HEK293 (cell line): ENCODE measurements around the gene COX7A2L.

ENCODE experiments used
- CTCF ChIA-PET: fragments of 350-600 bp; formaldehyde crosslinking; extraction: SDS; loops from one replicate; lab custom pipeline; 2021; ENCODE audit warnings: antibody characterized with exemption; lab: Yijun Ruan, JAX
- POLR2A ChIA-PET: fragments of 300-600 bp; formaldehyde crosslinking; extraction: SDS; loops from one replicate; lab custom pipeline; 2020; ENCODE audit warnings: antibody characterized with exemption, inconsistent platforms; lab: Yijun Ruan, JAX
- H3K27ac ChIP-seq: fragments of 200-500 bp; sonication (Bioruptor generic); 2 replicates; pipeline ENCODE4 v1.5.1; 2014; ENCODE audit warnings: low read depth, low read length, control low read depth, inconsistent platforms; ENCODE audit errors: extremely low read depth
- H3K36me3 ChIP-seq, 2 experiments: fragments of 200-500 bp in 1 of 2; sonication (Bioruptor generic) in 1 of 2; 1 replicate in 1 of 2; 2 replicates in 1 of 2; pipeline ENCODE4 v1.5.1; 2014 to 2017; ENCODE audit warnings: inconsistent platforms in 2 of 2, low read length in 2 of 2; ENCODE audit not compliant: control insufficient read depth in 2 of 2, insufficient read depth in 1 of 2
- H3K4me1 ChIP-seq: fragments of 200-500 bp; sonication (Bioruptor generic); 2 replicates; pipeline ENCODE4 v1.5.1; 2014; ENCODE audit warnings: mild to moderate bottlenecking, low read length, inconsistent platforms; ENCODE audit not compliant: control insufficient read depth, insufficient read depth
- H3K4me3 ChIP-seq: 2 replicates; pipeline ENCODE4 v1.5.1; 2011; ENCODE audit warnings: low read depth, mild to moderate bottlenecking, control low read depth, low read length, moderate library complexity
- H3K9me3 ChIP-seq: fragments of 200-500 bp; sonication (Bioruptor generic); 2 replicates; pipeline ENCODE4 v1.5.1; 2014; ENCODE audit warnings: low read depth, low read length, inconsistent platforms; ENCODE audit not compliant: control insufficient read depth, insufficient read depth
- ELK4 ChIP-seq: IDR thresholded peaks from 2 replicates; pipeline ENCODE4 v1.6.1; 2011; ENCODE audit warnings: mild to moderate bottlenecking, low read depth, low read length, borderline replicate concordance
- HOXA7 ChIP-seq: sonication (generic); formaldehyde crosslinking; IDR thresholded peaks from 2 replicates; pipeline ENCODE4 v1.8.1; 2022; ENCODE audit warnings: missing genetic modification reagents, borderline replicate concordance
- HOXC10 ChIP-seq: sonication (generic); formaldehyde crosslinking; IDR thresholded peaks from 2 replicates; pipeline ENCODE4 v1.8.1; 2023; ENCODE audit warnings: mild to moderate bottlenecking, missing genetic modification reagents
- MEIS1 ChIP-seq: sonication (generic); formaldehyde crosslinking; IDR thresholded peaks from 2 replicates; pipeline ENCODE4 v1.8.1; 2022; ENCODE audit warnings: missing genetic modification reagents, mild to moderate bottlenecking, borderline replicate concordance
- REPIN1 ChIP-seq: fragments of 450-650 bp; formaldehyde crosslinking; IDR thresholded peaks from 2 replicates; pipeline ENCODE4 v1.5.1; 2017; ENCODE audit warnings: missing biosample characterization, missing genetic modification characterization, low read depth
- SCRT2 ChIP-seq: fragments of 450-650 bp; formaldehyde crosslinking; IDR thresholded peaks from 2 replicates; pipeline ENCODE4 v1.5.1; 2016; ENCODE audit warnings: missing biosample characterization, missing genetic modification characterization
- TRIM28 ChIP-seq: IDR thresholded peaks from 2 replicates; pipeline ENCODE4 v1.6.1; 2011; ENCODE audit warnings: low read length, control low read depth, borderline replicate concordance
- ZBTB10 ChIP-seq: fragments of 450-650 bp; formaldehyde crosslinking; IDR thresholded peaks from 2 replicates; pipeline ENCODE4 v1.5.1; 2016; ENCODE audit warnings: missing biosample characterization, missing genetic modification characterization
- ZBTB17 ChIP-seq: fragments of 450-650 bp; formaldehyde crosslinking; IDR thresholded peaks from 2 replicates; pipeline ENCODE4 v1.5.1; 2016; ENCODE audit warnings: missing biosample characterization, missing genetic modification characterization
- ZFHX2 ChIP-seq: fragments of 450-650 bp; formaldehyde crosslinking; conservative IDR thresholded peaks from 2 replicates; pipeline ENCODE4 v1.5.1; 2016; ENCODE audit warnings: missing biosample characterization, missing genetic modification characterization
- ZNF169 ChIP-seq: fragments of 450-650 bp; formaldehyde crosslinking; IDR thresholded peaks from 2 replicates; pipeline ENCODE4 v1.5.1; 2016; ENCODE audit warnings: missing biosample characterization, missing genetic modification characterization
- ZNF202 ChIP-seq: fragments of 450-650 bp; formaldehyde crosslinking; IDR thresholded peaks from 2 replicates; pipeline ENCODE4 v1.5.1; 2016; ENCODE audit warnings: missing biosample characterization, missing genetic modification characterization, borderline replicate concordance
- ZNF23 ChIP-seq: fragments of 450-650 bp; formaldehyde crosslinking; IDR thresholded peaks from 2 replicates; pipeline ENCODE4 v1.5.1; 2016; ENCODE audit warnings: missing biosample characterization, missing genetic modification characterization, borderline replicate concordance
- ZNF302 ChIP-seq: fragments of 450-650 bp; formaldehyde crosslinking; IDR thresholded peaks from 2 replicates; pipeline ENCODE4 v1.5.1; 2016; ENCODE audit warnings: missing biosample characterization, missing genetic modification characterization, low read depth
- ZNF37A ChIP-seq: fragments of 450-650 bp; IDR thresholded peaks from 2 replicates; pipeline ENCODE4 v1.5.1; 2018; ENCODE audit warnings: missing biosample characterization, missing genetic modification characterization
- ZNF416 ChIP-seq: fragments of 450-650 bp; formaldehyde crosslinking; IDR thresholded peaks from 2 replicates; pipeline ENCODE4 v1.5.1; 2016; ENCODE audit warnings: missing biosample characterization, missing genetic modification characterization
- ZNF426 ChIP-seq: fragments of 450-650 bp; formaldehyde crosslinking; IDR thresholded peaks from 2 replicates; pipeline ENCODE4 v1.5.1; 2017; ENCODE audit warnings: missing biosample characterization, missing genetic modification characterization, mild to moderate bottlenecking, inconsistent platforms, moderate library complexity
- ZNF560 ChIP-seq: fragments of 450-650 bp; formaldehyde crosslinking; IDR thresholded peaks from 2 replicates; pipeline ENCODE4 v1.5.1; 2017; ENCODE audit warnings: missing biosample characterization, missing genetic modification characterization, borderline replicate concordance
- ZNF585B ChIP-seq: fragments of 450-650 bp; formaldehyde crosslinking; IDR thresholded peaks from 2 replicates; pipeline ENCODE4 v1.5.1; 2016; ENCODE audit warnings: missing biosample characterization, missing genetic modification characterization
- ZNF600 ChIP-seq: fragments of 450-650 bp; formaldehyde crosslinking; IDR thresholded peaks from 2 replicates; pipeline ENCODE4 v1.5.1; 2016; ENCODE audit warnings: missing biosample characterization, missing genetic modification characterization
- ZNF654 ChIP-seq: fragments of 450-650 bp; formaldehyde crosslinking; IDR thresholded peaks from 2 replicates; pipeline ENCODE4 v1.5.1; 2016; ENCODE audit warnings: low read depth, missing biosample characterization, missing genetic modification characterization
- ZNF658 ChIP-seq: fragments of 450-650 bp; formaldehyde crosslinking; IDR thresholded peaks from 2 replicates; pipeline ENCODE4; 2016; ENCODE audit warnings: missing biosample characterization, missing genetic modification characterization
- ZNF660 ChIP-seq: fragments of 450-650 bp; IDR thresholded peaks from 2 replicates; pipeline ENCODE4 v1.5.1; 2018; ENCODE audit warnings: missing biosample characterization, mild to moderate bottlenecking, missing genetic modification characterization
- ZNF701 ChIP-seq: fragments of 450-650 bp; formaldehyde crosslinking; IDR thresholded peaks from 2 replicates; pipeline ENCODE4 v1.5.1; 2016; ENCODE audit warnings: missing biosample characterization, missing genetic modification characterization
- ZNF791 ChIP-seq: fragments of 450-650 bp; formaldehyde crosslinking; IDR thresholded peaks from 2 replicates; pipeline ENCODE4 v1.5.1; 2016; ENCODE audit warnings: missing biosample characterization, missing genetic modification characterization

The COX7A2L gene

GRCh38 chr2:42342795-42343241 lies 18.2 kb downstream of the COX7A2L start:
- POLR2A ChIA-PET = no interaction called here
- no peak for TF ChIP-seq ZNF585B (tag by site-specific recombination)
- TF ChIP-seq ZNF654 (tag by site-specific recombination) = no peak
- TF ChIP-seq HOXA7 (CRISPR knock-in tag) = no peak
- TF ChIP-seq ZNF37A (tag by site-specific recombination) = no peak
- TF ChIP-seq ZNF416 = no peak
- TF ChIP-seq ZNF169 (tag by site-specific recombination) = no peak
- no peak for TF ChIP-seq ZNF302 (tag by site-specific recombination)
- no peak for TF ChIP-seq ZNF658
- TF ChIP-seq ZNF202 (tag by site-specific recombination) = no peak
- TF ChIP-seq ZNF660 (tag by site-specific recombination) = no peak
- TF ChIP-seq ELK4 = no peak
- no peak for TF ChIP-seq REPIN1
- TF ChIP-seq ZNF23 = no peak
- no peak for TF ChIP-seq ZNF560 (tag by site-specific recombination)
- TF ChIP-seq ZNF426 = no peak
- no peak for TF ChIP-seq ZNF701 (tag by site-specific recombination)
- TF ChIP-seq ZNF791 = no peak
- TF ChIP-seq HOXC10 (CRISPR knock-in tag) = no peak
- TF ChIP-seq, all 188 proteins: peak for 0
- CTCF ChIA-PET = interaction anchor here (1.0 to 1.5 kb wide), 3 partner anchors 9 to 256 kb away, joined by 3 to 5 read pairs (median 3); no protein-coding TSS in a partner anchor
- H3K9me3 ChIP-seq = no peaks in the 10 kb centered on the region
- H3K27ac ChIP-seq = no peak overlapping the region
- H3K4me1 ChIP-seq = peaks cover 6% of the 10 kb centered on the region; the same call in 1 of the 2 replicates
- H3K4me3 ChIP-seq = no peak overlapping the region
- H3K36me3 ChIP-seq = peaks cover 0 to 48% of the 10 kb centered on the region in 2 experiments; a peak in 2 of 3 replicates

GRCh38 chr2:42342061-42342794 lies 18.8 kb downstream of the COX7A2L start:
- ChIA-PET POLR2A (no interaction called here), CTCF (interaction anchor here (1.5 kb wide), 1 partner anchor 9 kb away, joined by 5 read pairs; no protein-coding TSS in a partner anchor)
- peaks cover 0 to 53% of the 10 kb centered on the region in 2 experiments; a peak in 2 of 3 replicates for H3K36me3 ChIP-seq

More at GRCh38 chr2:42342061-42342794, 18.8 kb downstream of the COX7A2L start:
- H3K9me3 ChIP-seq = no peaks in the 10 kb centered on the region
- TF ChIP-seq MEIS1 (CRISPR knock-in tag) (no peak), ZNF600 (tag by site-specific recombination) (peak; percentile 20; the same call in 1 of the 2 replicates), TRIM28 (peak; percentile 49; the same call in 1 of the 2 replicates), ZBTB10 (tag by site-specific recombination) (no peak), ZFHX2 (tag by site-specific recombination) (no peak), ZBTB17 (0 out of 2 replicates have a peak, but pooled peaks have one; percentile 23), SCRT2 (tag by site-specific recombination) (no peak)
- H3K4me1 ChIP-seq = peaks cover 6% of the 10 kb centered on the region; the same call in 1 of the 2 replicates
- no peak overlapping the region for H3K27ac ChIP-seq
- H3K4me3 ChIP-seq = no peak overlapping the region
